ENCODE data around the gene MEGF11.
A peak's percentile ranks its signal among the peaks of the same experiment; 100 is the strongest.

The MEGF11 gene

DNA sequence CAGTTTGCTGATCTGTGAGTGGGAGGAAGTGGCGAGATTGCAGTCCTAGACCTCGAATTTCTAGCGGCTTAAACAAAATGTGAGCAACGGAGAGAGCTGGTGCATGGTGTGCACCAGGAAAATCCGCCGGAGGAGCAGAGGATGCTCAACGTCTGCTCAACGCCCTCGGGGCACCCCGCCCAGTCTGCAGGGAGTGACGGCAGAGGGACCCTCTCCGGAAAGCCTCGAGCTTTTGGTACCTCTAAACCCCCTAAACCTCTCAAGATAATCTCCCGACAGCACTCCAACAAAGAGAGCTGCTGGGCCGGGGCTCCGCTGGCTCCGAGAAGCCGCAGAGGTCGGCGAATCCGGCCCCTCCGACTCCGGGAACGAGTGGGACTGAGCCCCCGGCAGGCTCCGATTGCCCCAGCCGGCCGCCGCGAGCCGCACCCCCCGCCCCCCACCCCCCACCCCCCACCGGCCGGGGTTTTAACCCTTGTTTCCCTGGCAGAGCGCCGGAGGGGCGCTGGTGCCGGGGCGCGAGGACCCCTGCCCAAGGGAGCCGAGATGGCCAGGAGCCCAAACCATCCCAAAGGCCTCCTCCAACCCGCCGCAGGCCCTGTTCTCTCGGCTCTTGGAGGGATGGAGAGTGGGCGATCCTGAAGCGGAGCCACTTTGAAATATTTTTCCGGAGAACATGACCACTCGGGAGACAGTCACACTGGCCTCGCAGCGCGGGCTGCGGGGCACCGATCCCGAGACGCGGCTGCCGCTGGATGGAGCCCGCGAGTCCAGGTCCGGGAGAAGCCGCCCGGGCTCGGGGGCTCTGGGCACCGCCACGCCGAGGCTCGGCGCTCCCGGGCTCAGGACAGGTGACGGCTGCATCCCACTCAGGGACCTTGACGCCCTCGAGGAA, 1.5 kb downstream of the MEGF11 start (continued):
- TF ChIP-seq, protein P1, sequence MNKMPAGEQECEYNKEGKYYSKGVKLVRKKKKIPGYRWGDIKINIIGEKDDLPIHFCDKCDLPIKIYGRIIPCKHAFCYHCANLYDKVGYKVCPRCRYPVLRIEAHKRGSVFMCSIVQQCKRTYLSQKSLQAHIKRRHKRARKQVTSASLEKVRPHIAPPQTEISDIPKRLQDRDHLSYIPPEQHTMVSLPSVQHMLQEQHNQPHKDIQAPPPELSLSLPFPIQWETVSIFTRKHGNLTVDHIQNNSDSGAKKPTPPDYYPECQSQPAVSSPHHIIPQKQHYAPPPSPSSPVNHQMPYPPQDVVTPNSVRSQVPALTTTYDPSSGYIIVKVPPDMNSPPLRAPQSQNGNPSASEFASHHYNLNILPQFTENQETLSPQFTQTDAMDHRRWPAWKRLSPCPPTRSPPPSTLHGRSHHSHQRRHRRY (tag by site-specific recombination; IDR thresholded peaks at IDR 0.05): no peak
- TF ChIP-seq ZFHX2 (tag by site-specific recombination; conservative IDR thresholded peaks at IDR 0.05): 0 out of 2 replicates have a peak, but pooled peaks have one; percentile 21
- TF ChIP-seq ZNF221 (tag by site-specific recombination; IDR thresholded peaks at IDR 0.05; ENCODE audit: borderline replicate concordance): no peak
- no peak for TF ChIP-seq SCRT2 (tag by site-specific recombination; IDR thresholded peaks at IDR 0.05)
- TF ChIP-seq TRIM28 (IDR thresholded peaks at IDR 0.05; ENCODE audit: borderline replicate concordance, low read length): no peak
- no peak for TF ChIP-seq ZBTB48 (tag by site-specific recombination; IDR thresholded peaks at IDR 0.05)
- TF ChIP-seq ZNF223 (tag by site-specific recombination; IDR thresholded peaks at IDR 0.05): no peak
- no peak; the same call in 1 of the 2 replicates for TF ChIP-seq ZEB2 (tag by site-specific recombination; IDR thresholded peaks at IDR 0.05)
- TF ChIP-seq, protein P2, sequence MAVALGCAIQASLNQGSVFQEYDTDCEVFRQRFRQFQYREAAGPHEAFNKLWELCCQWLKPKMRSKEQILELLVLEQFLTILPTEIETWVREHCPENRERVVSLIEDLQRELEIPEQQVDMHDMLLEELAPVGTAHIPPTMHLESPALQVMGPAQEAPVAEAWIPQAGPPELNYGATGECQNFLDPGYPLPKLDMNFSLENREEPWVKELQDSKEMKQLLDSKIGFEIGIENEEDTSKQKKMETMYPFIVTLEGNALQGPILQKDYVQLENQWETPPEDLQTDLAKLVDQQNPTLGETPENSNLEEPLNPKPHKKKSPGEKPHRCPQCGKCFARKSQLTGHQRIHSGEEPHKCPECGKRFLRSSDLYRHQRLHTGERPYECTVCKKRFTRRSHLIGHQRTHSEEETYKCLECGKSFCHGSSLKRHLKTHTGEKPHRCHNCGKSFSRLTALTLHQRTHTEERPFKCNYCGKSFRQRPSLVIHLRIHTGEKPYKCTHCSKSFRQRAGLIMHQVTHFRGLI (tag by site-specific recombination; IDR thresholded peaks at IDR 0.05): 0 out of 2 replicates have a peak, but pooled peaks have one; percentile 24
- TF ChIP-seq, protein P3, sequence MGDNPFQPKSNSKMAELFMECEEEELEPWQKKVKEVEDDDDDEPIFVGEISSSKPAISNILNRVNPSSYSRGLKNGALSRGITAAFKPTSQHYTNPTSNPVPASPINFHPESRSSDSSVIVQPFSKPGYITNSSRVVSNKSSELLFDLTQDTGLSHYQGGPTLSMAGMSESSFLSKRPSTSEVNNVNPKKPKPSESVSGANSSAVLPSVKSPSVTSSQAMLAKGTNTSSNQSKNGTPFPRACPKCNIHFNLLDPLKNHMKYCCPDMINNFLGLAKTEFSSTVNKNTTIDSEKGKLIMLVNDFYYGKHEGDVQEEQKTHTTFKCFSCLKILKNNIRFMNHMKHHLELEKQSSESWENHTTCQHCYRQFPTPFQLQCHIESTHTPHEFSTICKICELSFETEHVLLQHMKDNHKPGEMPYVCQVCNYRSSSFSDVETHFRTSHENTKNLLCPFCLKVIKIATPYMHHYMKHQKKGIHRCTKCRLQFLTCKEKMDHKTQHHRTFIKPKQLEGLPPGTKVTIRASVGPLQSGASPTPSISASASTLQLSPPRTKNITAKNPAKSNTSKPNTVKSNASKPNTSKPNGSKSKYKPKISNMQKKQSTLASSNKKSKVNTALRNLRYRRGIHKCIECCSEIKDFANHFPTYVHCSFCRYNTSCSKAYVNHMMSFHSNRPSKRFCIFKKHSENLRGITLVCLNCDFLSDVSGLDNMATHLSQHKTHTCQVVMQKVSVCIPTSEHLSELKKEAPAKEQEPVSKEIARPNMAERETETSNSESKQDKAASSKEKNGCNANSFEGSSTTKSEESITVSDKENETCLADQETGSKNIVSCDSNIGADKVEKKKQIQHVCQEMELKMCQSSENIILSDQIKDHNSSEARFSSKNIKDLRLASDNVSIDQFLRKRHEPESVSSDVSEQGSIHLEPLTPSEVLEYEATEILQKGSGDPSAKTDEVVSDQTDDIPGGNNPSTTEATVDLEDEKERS (tag by site-specific recombination; IDR thresholded peaks at IDR 0.05): no peak
- no peak for TF ChIP-seq ZNF623 (tag by site-specific recombination; IDR thresholded peaks at IDR 0.05)
- TF ChIP-seq ZNF76 (tag by site-specific recombination; IDR thresholded peaks at IDR 0.05; ENCODE audit: borderline replicate concordance, low read depth): no peak
- no peak for TF ChIP-seq ZNF555 (tag by site-specific recombination; conservative IDR thresholded peaks at IDR 0.05)
- TF ChIP-seq, protein P4, sequence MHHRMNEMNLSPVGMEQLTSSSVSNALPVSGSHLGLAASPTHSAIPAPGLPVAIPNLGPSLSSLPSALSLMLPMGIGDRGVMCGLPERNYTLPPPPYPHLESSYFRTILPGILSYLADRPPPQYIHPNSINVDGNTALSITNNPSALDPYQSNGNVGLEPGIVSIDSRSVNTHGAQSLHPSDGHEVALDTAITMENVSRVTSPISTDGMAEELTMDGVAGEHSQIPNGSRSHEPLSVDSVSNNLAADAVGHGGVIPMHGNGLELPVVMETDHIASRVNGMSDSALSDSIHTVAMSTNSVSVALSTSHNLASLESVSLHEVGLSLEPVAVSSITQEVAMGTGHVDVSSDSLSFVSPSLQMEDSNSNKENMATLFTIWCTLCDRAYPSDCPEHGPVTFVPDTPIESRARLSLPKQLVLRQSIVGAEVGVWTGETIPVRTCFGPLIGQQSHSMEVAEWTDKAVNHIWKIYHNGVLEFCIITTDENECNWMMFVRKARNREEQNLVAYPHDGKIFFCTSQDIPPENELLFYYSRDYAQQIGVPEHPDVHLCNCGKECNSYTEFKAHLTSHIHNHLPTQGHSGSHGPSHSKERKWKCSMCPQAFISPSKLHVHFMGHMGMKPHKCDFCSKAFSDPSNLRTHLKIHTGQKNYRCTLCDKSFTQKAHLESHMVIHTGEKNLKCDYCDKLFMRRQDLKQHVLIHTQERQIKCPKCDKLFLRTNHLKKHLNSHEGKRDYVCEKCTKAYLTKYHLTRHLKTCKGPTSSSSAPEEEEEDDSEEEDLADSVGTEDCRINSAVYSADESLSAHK (tag by site-specific recombination; IDR thresholded peaks at IDR 0.05): peak; percentile 68
- TF ChIP-seq KLF1 (tag by site-specific recombination; IDR thresholded peaks at IDR 0.05): no peak
- TF ChIP-seq, protein P5, sequence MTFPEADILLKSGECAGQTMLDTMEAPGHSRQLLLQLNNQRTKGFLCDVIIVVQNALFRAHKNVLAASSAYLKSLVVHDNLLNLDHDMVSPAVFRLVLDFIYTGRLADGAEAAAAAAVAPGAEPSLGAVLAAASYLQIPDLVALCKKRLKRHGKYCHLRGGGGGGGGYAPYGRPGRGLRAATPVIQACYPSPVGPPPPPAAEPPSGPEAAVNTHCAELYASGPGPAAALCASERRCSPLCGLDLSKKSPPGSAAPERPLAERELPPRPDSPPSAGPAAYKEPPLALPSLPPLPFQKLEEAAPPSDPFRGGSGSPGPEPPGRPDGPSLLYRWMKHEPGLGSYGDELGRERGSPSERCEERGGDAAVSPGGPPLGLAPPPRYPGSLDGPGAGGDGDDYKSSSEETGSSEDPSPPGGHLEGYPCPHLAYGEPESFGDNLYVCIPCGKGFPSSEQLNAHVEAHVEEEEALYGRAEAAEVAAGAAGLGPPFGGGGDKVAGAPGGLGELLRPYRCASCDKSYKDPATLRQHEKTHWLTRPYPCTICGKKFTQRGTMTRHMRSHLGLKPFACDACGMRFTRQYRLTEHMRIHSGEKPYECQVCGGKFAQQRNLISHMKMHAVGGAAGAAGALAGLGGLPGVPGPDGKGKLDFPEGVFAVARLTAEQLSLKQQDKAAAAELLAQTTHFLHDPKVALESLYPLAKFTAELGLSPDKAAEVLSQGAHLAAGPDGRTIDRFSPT (tag by site-specific recombination; IDR thresholded peaks at IDR 0.05): no peak
- no peak for TF ChIP-seq ZNF132 (tag by site-specific recombination; IDR thresholded peaks at IDR 0.05; ENCODE audit: borderline replicate concordance)
- no peak for TF ChIP-seq MZF1 (tag by site-specific recombination; IDR thresholded peaks at IDR 0.05; ENCODE audit: borderline replicate concordance)
- TF ChIP-seq ZNF174 (tag by site-specific recombination; IDR thresholded peaks at IDR 0.05): no peak
- TF ChIP-seq REPIN1 (tag by site-specific recombination; IDR thresholded peaks at IDR 0.05; ENCODE audit: low read depth): no peak
- TF ChIP-seq SCRT1 (tag by site-specific recombination; IDR thresholded peaks at IDR 0.05; ENCODE audit: borderline replicate concordance): no peak
- TF ChIP-seq ZNF747 (tag by site-specific recombination; IDR thresholded peaks at IDR 0.05): no peak
- TF ChIP-seq, protein P6, sequence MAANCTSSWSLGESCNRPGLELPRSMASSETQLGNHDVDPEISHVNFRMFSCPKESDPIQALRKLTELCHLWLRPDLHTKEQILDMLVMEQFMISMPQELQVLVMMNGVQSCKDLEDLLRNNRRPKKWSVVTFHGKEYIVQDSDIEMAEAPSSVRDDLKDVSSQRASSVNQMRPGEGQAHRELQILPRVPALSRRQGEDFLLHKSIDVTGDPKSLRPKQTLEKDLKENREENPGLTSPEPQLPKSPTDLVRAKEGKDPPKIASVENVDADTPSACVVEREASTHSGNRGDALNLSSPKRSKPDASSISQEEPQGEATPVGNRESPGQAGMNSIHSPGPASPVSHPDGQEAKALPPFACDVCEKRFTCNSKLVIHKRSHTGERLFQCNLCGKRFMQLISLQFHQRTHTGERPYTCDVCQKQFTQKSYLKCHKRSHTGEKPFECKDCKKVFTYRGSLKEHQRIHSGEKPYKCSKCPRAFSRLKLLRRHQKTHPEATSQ (tag by site-specific recombination; IDR thresholded peaks at IDR 0.05): no peak
- TF ChIP-seq WT1 (tag by site-specific recombination; IDR thresholded peaks at IDR 0.05): no peak
- TF ChIP-seq ZNF664 (tag by site-specific recombination; IDR thresholded peaks at IDR 0.05): no peak
- no peak for TF ChIP-seq ZNF621 (tag by site-specific recombination; IDR thresholded peaks at IDR 0.05)
- no peak for TF ChIP-seq GFI1B (tag by site-specific recombination; IDR thresholded peaks at IDR 0.05)
- no peak for TF ChIP-seq ZNF169 (tag by site-specific recombination; IDR thresholded peaks at IDR 0.05)
